Measurements from ENCODE around the gene ANKRD28.

- no peak for TF ChIP-seq EZH2 (IDR thresholded peaks at IDR 0.05; ENCODE audit: borderline replicate concordance, low read length)
- TF ChIP-seq CTCF (IDR thresholded peaks at IDR 0.05; ENCODE audit: low read length) = no peak
Observed at GRCh38 chr3:15782429-15782828, 15.3 kb downstream of the ANKRD28 start.
